GM18873 (cell line): ENCODE data around the gene MAML3.

Experiments used
- ATAC-seq: cut with Tn5 transposase; IDR thresholded peaks from one replicate; pipeline ENCODE4 v1.9.1; 2021; ENCODE audit warnings: mild to moderate bottlenecking, moderate library complexity, moderate number of reproducible peaks; ENCODE audit not compliant: unreplicated experiment, low FRiP score

The MAML3 gene

GRCh38 chr4:140157341-140157740 is 3.4 kb upstream of the MAML3 start:
- ATAC-seq = no peak

- ATAC-seq = peak; percentile 76
These were observed 2.7 kb upstream of the MAML3 start for GRCh38 chr4:140156529-140157171.

DNA sequence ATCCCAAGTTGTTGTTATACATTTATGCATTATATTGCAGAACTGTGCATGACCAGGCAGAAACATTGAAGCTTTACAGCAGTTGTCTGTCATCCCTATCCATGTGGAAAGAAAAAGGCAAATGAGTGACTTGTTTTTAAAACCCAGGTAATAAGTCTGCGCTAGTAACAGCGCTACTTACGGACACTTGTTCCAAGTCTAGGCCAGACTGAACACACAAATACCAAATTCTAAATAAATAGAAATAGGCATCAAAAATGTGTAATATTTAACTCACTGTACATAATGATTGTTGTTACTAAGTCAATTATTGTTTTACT is 548 bp upstream of the MAML3 start:
- no peak for ATAC-seq

DNA sequence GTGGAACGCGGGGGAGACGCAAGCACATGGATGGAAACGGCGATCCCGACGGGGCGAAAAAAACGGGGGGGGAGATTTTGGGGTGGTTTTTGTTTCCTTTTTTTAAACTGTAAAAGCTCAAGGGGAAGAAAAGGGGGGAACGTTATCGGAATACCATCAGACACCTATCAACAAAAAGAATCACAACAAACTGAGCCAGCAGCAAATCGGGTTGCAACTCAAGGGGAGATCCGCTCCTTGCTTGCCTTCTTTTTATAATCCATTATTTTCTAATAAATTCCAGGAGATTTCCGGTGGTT is 616 bp downstream of the MAML3 start:
- no peak for ATAC-seq

DNA sequence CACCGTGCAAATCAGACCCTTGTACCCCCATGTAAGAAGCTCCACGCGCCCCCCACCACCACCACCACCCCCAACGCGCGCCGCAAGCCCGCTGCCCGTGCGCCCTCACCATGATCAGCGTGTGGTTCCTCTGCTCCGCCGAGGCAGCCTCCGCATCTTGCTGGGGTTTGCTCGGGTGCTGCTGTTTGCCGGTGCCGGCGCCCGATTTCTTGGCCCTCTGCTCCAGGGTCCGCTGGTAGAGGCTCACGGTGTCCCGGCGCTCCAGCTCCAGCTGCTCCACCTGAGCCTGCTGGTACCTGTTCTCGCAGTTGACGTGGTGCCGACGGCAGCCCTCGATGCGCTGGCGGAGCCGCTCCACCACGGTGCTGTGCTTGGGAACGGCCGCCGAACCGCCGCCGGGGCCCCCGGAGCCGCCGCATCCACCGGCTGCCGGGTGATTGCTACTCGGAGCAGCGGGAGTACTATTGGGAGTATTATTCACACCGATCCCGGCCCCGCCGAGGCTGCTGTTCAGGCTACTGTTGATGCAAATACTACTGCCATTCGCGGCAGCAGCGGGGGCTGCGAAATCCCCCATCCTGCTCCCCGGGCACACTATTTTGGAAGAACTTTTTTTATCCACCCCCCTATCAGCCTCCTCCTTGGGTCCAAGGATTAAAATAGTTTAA is 1.1 kb downstream of the MAML3 start:
- no peak for ATAC-seq

- no peak for ATAC-seq
These were observed 1.8 kb downstream of the MAML3 start for GRCh38 chr4:140152013-140152703.

GRCh38 chr4:140151699-140152012 is 2.3 kb downstream of the MAML3 start:
- no peak for ATAC-seq

DNA sequence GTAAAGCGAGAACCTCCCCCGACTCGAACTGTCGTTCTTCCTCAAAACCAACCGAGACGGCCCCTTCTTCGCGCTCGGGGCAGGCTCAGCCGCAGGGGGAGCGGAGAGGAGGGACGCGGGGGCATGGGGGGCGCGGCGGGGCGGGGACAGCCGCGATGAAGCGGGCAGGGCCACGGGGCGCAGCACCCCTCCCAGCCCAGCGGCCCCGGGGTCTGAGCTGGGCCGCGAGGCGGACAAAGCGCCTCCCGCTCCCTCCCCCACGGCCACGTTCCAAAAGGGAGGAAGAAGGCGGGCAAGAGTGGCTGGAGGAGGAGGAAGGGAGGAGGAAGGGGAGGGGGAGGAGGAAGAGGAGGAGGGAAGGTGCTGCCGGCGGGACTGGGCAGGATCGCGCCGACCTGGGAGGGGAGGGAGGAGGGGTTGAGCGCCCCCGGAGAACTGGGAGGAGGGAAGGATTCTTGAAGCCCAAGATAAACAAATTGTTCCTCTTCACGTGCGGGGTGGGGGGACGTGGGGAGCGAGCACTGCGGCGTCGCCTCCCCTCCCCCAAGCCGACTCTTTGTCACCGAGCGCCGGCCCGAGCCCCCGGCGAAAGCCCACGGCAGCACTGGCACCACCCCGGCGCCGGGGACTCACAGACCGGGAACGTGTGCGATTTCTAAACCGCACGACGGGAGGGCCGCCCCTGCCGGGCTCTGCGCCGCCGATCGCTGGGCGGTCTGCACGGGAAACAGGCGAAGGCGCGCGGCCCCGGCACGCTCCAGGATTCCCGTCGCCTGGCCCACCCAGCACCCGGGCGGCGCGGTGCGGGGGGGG is 2.9 kb downstream of the MAML3 start:
- no peak for ATAC-seq

DNA sequence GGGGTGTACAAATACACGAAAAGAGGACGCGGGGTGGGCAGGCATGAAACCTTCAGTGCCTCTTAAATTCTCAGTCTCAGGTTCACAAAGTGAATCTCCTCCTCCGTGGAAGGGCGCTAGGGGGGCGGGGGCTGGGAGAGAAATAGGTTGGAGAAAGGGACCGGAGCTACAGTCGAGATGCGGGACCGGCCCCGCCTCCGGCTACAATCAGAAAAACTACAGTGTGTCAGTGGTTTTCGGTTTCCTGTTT is 3.4 kb downstream of the MAML3 start:
- no peak for ATAC-seq

- ATAC-seq = no peak
These were observed 3.9 kb downstream of the MAML3 start for GRCh38 chr4:140149846-140150635.

- ATAC-seq = no peak
These were observed 9.9 kb downstream of the MAML3 start for GRCh38 chr4:140144050-140144449.

GRCh38 chr4:140141210-140141835 is 12.7 kb downstream of the MAML3 start:
- no peak for ATAC-seq

- no peak for ATAC-seq
These were observed 13.4 kb downstream of the MAML3 start for GRCh38 chr4:140140566-140140965.

GRCh38 chr4:140138428-140138827 is 15.6 kb downstream of the MAML3 start:
- no peak for ATAC-seq

- no peak for ATAC-seq
These were observed 16.3 kb downstream of the MAML3 start for GRCh38 chr4:140137671-140138070.

DNA sequence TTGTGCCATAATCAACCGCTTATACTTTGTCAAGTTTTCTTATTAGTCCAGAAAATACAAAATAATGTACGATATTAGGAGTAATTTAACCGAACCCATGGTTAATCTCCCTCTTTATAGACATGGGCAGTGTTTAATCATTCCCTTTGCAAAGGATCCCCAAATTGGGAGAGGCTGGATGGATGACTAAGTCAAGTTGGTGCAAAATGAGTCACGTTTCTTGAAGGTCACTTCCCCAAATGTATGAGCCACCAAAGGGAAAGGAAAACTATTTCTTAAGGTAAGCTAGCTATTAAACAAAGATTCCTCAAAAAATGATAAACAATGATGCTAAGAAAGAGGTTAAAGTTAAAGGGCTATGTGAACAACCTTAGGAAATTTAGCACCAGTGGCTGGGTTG is 17.5 kb downstream of the MAML3 start:
- ATAC-seq = no peak

DNA sequence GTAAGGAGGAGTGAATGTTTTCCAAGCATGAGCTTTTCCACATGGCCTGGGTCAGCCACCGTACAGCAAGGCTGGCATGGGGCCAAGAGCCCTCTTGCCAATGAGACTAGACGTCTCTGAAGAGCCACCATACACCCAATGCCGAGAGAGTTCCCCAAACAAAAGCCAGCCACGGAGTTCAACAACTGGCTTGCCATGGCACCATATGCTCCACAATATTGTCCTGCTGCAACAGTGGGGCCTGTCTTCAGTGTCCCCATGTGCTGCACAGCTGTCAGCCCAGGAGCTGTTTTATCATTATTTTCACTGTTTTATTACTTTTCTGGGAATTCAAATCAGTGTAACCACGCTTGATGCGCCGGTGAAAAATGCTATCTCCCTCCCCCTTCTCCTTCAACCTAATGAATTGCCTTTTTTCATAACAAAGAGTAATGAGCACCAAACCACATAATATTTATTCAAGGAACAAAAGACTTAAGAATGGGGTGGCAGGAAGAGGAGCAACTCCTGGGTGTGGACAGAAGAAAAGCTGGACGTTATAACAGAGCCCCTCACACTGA is 18.4 kb downstream of the MAML3 start:
- no peak for ATAC-seq

- no peak for ATAC-seq
These were observed 19.1 kb downstream of the MAML3 start for GRCh38 chr4:140134746-140135425.

- ATAC-seq = no peak
These were observed 20.4 kb downstream of the MAML3 start for GRCh38 chr4:140133576-140133975.
